T-helper 9 cell (primary cell): ENCODE results near the gene MRPS18A.

Experiments
- DNase-seq: peaks from one replicate; pipeline ENCODE4 v3.0.0-alpha.2; 2020

MRPS18A gene

GRCh38 chr6:43695967-43696291, 8.3 kb upstream of the MRPS18A start:
- no peak for DNase-seq

GRCh38 chr6:43695215-43695966, 7.8 kb upstream of the MRPS18A start:
- DNase-seq = no peak

- DNase-seq = no peak
These were observed 1.8 kb upstream of the MRPS18A start for GRCh38 chr6:43689421-43689820.

GRCh38 chr6:43687079-43687436, 533 bp downstream of the MRPS18A start:
- no peak for DNase-seq

- no peak for DNase-seq
These were observed 3.7 kb downstream of the MRPS18A start for GRCh38 chr6:43683708-43684455.

- no peak for DNase-seq
These were observed 4.7 kb downstream of the MRPS18A start for GRCh38 chr6:43682724-43683429.

- no peak for DNase-seq
These were observed 6.3 kb downstream of the MRPS18A start for GRCh38 chr6:43681303-43681702.

- no peak for DNase-seq
These were observed 7.0 kb downstream of the MRPS18A start for GRCh38 chr6:43680308-43681200.

- no peak for DNase-seq
These were observed 8.5 kb downstream of the MRPS18A start for GRCh38 chr6:43679057-43679456.

GRCh38 chr6:43678341-43678740, 9.2 kb downstream of the MRPS18A start:
- no peak for DNase-seq

GRCh38 chr6:43677759-43678158, 9.8 kb downstream of the MRPS18A start:
- no peak for DNase-seq

GRCh38 chr6:43676962-43677606, 10.5 kb downstream of the MRPS18A start:
- DNase-seq = no peak

GRCh38 chr6:43674921-43675320, 12.7 kb downstream of the MRPS18A start:
- no peak for DNase-seq

- no peak for DNase-seq
These were observed 13.3 kb downstream of the MRPS18A start for GRCh38 chr6:43674291-43674690.

GRCh38 chr6:43673444-43674084, 14.0 kb downstream of the MRPS18A start:
- no peak for DNase-seq

GRCh38 chr6:43671801-43672690, 15.5 kb downstream of the MRPS18A start:
- no peak for DNase-seq

GRCh38 chr6:43671011-43671800, 16.4 kb downstream of the MRPS18A start:
- no peak for DNase-seq

GRCh38 chr6:43670623-43670986, 17.0 kb downstream of the MRPS18A start:
- DNase-seq = no peak

GRCh38 chr6:43669922-43670622, 17.5 kb downstream of the MRPS18A start:
- DNase-seq = no peak
